BLaER1 treated with 17β-estradiol and CSF1 and Interleukin-3, amounts not matched to agents 10 nM and 100 nM (cell line): Measurements from ENCODE around the gene C10orf71.

Experiments used
- H3K27ac ChIP-seq, 11 experiments: shearing (Covaris generic); formaldehyde crosslinking; 2 replicates each; pipeline ENCODE4 v1.8.1; 2022
- H3K27me3 ChIP-seq, 11 experiments: shearing (Covaris generic); formaldehyde crosslinking; 2 replicates each; pipeline ENCODE4 v1.8.1; 2022
- H3K36me3 ChIP-seq, 11 experiments: shearing (Covaris generic); formaldehyde crosslinking; 2 replicates each; pipeline ENCODE4 v1.8.1; 2022
- H3K4me1 ChIP-seq, 10 experiments: shearing (Covaris generic); formaldehyde crosslinking; 2 replicates each; pipeline ENCODE4 v1.8.1; 2022
- H3K4me2 ChIP-seq, 11 experiments: shearing (Covaris generic); formaldehyde crosslinking; 2 replicates each; pipeline ENCODE4 v1.8.1; 2022
- H3K4me3 ChIP-seq, 10 experiments: shearing (Covaris generic); formaldehyde crosslinking; 2 replicates each; pipeline ENCODE4 v1.8.1; 2022
- H3K9ac ChIP-seq, 11 experiments: shearing (Covaris generic); formaldehyde crosslinking; 2 replicates each; pipeline ENCODE4 v1.8.1; 2022
- H3K9me3 ChIP-seq, 11 experiments: shearing (Covaris generic); formaldehyde crosslinking; replicated peaks in 1 of 11; 2 replicates each; pipeline ENCODE4 v1.8.1; 2022
- H4K20me1 ChIP-seq, 11 experiments: shearing (Covaris generic); formaldehyde crosslinking; 2 replicates each; pipeline ENCODE4 v1.8.1; 2022
- Cebpa-rat ChIP-seq, 11 experiments: shearing (Covaris generic); IDR thresholded peaks; 2 replicates each; pipeline ENCODE4 v1.8.1; 2022

The C10orf71 gene

DNA sequence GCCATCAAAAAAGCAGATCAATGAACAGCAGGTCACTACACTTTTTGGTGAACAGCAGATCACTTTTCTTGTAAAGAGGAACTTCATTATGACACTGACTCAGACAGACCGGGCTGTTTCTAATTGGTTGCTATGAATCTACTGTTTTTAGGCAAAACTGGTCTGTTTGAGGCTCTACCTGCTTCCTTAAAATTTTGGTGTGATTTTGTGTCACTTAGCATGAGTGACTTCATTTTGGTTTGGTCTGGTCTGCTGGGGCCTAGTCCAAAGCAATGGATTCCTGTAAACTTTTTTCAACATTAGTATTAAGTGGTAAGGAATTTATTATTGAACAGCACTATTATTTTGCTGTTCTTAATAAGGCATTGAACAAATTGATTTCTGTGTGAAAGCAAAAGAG lies 41.8 kb upstream of the C10orf71 start:
- peaks cover 0 to 4% (median 0%) of the 10 kb centered on the region in 11 experiments; a peak in 2 of 22 replicates for H3K9me3 ChIP-seq
- H3K27me3 ChIP-seq = no peaks in the 10 kb centered on the region
- H3K9ac ChIP-seq = no peak overlapping the region

DNA sequence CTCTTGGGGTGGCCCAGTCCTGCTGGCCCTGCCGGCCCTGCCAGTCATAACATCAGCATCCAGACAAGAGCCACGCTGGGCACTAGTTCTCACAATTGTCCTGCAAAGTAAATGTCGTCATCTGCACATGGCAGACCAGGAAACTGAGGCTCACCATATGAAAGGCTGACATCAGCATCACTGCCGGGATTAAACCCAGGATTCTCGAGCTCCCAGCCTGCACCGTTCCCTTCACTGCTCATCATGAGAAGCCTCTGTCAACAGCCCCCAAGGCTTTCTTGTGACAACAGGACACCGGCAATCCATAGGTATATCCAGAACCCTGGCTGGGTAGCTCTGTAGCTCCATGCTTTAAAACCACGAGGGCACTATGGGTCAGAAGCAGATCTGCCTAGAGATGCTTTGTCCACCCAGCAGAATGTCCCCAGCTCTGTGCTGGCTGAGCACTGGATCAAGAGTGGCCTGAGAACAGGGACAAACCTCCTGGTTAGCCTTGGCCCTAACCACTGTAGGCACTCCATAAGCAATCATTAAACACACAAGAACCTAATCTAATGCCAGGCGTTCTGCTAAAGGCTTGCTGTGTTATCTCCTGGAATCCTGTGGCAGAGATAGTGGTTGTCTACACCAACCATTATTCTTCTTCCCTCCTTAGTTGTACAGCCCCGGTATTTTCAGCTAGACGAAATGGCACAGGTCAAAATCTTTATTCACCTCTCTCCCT lies 41.2 kb upstream of the C10orf71 start:
- no peak overlapping the region for H3K4me3 ChIP-seq
- H3K27me3 ChIP-seq = no peaks in the 10 kb centered on the region
- no peak overlapping the region for H3K9ac ChIP-seq
- H4K20me1 ChIP-seq = no peaks in the 10 kb centered on the region
- peak overlapping the region in 5 of 11 experiments; percentile 18 to 58 (median 31); a peak in 8 of 22 replicates for H3K27ac ChIP-seq
- TF ChIP-seq Cebpa-rat (IDR thresholded peaks at IDR 0.05) = no peak
- peaks cover 42 to 67% (median 53%) of the 10 kb centered on the region in 10 experiments for H3K4me1 ChIP-seq
- H3K9me3 ChIP-seq = peaks cover 0 to 4% (median 0%) of the 10 kb centered on the region in 11 experiments; a peak in 1 of 22 replicates
- H3K4me2 ChIP-seq = peak overlapping the region in 8 of 11 experiments; percentile 5 to 99 (median 90); a peak in 13 of 22 replicates
- H3K36me3 ChIP-seq = no peaks in the 10 kb centered on the region

More for the DNA sequence above, 41.8 kb upstream of the C10orf71 start:
- Histone ChIP-seq H3K4me1 (peaks cover 49 to 65% (median 59%) of the 10 kb centered on the region in 10 experiments), H3K36me3 (no peaks in the 10 kb centered on the region), H3K4me3 (no peak overlapping the region), H3K27ac (peak overlapping the region in 6 of 11 experiments; percentile 18 to 58 (median 36); a peak in 10 of 22 replicates), H4K20me1 (no peaks in the 10 kb centered on the region), H3K4me2 (peak overlapping the region in 10 of 11 experiments; percentile 85 to 99 (median 92); a peak in 19 of 22 replicates)
- TF ChIP-seq Cebpa-rat (IDR thresholded peaks at IDR 0.05) = no peak

DNA sequence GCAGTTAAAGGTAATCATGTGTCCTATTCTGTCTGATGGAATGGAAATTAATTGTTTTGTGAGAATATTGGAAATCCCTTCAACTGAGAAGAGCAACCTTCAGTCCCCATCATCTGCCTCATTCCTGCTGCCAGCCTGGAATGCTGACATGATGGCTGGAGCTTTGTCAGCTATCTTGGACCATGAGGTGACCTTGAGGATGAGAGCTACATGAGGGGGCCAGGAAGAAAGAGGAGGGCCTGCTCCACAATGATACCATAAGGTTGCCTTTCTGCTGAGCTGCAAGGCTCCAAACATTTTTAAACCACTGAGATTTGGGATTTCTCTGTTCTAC lies 40.7 kb upstream of the C10orf71 start:
- H3K9me3 ChIP-seq = peaks cover 0 to 4% (median 0%) of the 10 kb centered on the region in 11 experiments; a peak in 1 of 22 replicates
- H3K4me3 ChIP-seq = no peak overlapping the region
- H4K20me1 ChIP-seq = no peaks in the 10 kb centered on the region
- H3K27ac ChIP-seq = no peak overlapping the region
- TF ChIP-seq Cebpa-rat (IDR thresholded peaks at IDR 0.05) = no peak
- H3K4me2 ChIP-seq = peak overlapping the region in 2 of 11 experiments; percentile 88 to 92; a peak in 3 of 22 replicates
- H3K9ac ChIP-seq = no peak overlapping the region
- H3K4me1 ChIP-seq = peaks cover 37 to 63% (median 48%) of the 10 kb centered on the region in 10 experiments
- no peaks in the 10 kb centered on the region for H3K36me3 ChIP-seq
- no peaks in the 10 kb centered on the region for H3K27me3 ChIP-seq

DNA sequence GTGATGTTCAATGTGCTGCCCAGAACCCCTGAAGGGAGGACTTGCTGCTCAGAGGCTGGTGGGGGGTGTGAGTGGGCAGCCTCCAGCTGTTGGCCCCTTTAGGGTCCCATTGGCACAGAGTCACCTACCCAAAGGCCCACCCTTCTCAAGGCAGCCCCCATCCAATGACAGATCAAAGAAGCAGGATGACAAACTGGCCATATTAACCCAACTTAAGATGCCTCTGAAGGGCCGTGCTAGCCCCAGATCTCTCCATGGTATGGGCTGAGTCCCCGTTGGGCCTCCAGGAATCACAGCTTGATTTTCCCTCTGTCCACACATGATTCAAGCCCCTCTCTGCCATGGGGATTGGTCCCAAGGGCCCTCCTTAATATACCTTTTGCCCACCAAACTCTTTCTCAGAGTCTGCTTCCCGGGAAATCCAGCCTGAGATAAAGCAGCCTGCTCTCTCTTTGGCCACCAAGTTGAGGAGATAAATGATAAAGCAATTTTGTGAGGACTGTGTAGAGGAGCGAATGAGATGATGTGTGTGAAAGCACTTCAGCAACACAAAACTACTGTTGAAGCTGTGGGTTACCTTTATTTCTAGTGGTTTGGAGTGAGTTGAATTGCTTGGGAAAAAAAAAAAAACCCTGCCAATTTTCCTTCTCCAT lies 38.2 kb upstream of the C10orf71 start:
- no peak overlapping the region for H3K4me3 ChIP-seq
- H4K20me1 ChIP-seq = no peaks in the 10 kb centered on the region
- no peaks in the 10 kb centered on the region for H3K27me3 ChIP-seq
- no peak overlapping the region for H3K27ac ChIP-seq
- H3K4me2 ChIP-seq = no peak overlapping the region
- peaks cover 3 to 17% (median 13%) of the 10 kb centered on the region in 11 experiments; a peak in 21 of 22 replicates for H3K9me3 ChIP-seq
- H3K36me3 ChIP-seq = no peaks in the 10 kb centered on the region
- TF ChIP-seq Cebpa-rat (IDR thresholded peaks at IDR 0.05) = no peak
- peaks cover 13 to 47% (median 25%) of the 10 kb centered on the region in 10 experiments for H3K4me1 ChIP-seq
- no peak overlapping the region for H3K9ac ChIP-seq

DNA sequence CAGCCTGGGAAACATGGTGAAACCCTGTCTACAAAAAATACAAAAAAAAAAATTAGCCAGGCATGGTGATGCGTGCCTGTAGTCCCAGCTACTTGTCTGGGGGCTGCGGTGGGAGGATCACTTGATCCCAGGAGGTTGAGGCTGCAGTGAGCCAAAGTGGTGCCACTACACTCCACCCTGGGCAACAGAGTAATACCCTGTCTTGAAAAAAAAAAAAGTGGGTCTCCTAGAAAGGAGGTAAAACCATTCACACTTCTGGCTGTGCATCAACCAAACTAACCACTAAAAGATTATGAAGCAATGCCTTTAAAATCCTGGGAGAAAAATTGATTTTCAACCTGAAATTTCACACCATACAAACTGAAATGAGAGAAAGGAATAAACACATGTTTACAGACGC lies 35.4 kb upstream of the C10orf71 start:
- Histone ChIP-seq H3K4me2 (peak overlapping the region in 1 of 11 experiments; percentile 11; a peak in 1 of 22 replicates), H3K27me3 (no peaks in the 10 kb centered on the region), H3K4me1 (peaks cover 0 to 21% (median 3%) of the 10 kb centered on the region in 10 experiments; a peak in 7 of 20 replicates), H3K4me3 (no peak overlapping the region), H3K27ac (no peak overlapping the region), H3K9me3 (peaks cover 21 to 41% (median 34%) of the 10 kb centered on the region in 11 experiments; a peak in 20 of 22 replicates), H3K9ac (no peak overlapping the region), H3K36me3 (no peaks in the 10 kb centered on the region), H4K20me1 (no peaks in the 10 kb centered on the region)
- no peak for TF ChIP-seq Cebpa-rat (IDR thresholded peaks at IDR 0.05)

DNA sequence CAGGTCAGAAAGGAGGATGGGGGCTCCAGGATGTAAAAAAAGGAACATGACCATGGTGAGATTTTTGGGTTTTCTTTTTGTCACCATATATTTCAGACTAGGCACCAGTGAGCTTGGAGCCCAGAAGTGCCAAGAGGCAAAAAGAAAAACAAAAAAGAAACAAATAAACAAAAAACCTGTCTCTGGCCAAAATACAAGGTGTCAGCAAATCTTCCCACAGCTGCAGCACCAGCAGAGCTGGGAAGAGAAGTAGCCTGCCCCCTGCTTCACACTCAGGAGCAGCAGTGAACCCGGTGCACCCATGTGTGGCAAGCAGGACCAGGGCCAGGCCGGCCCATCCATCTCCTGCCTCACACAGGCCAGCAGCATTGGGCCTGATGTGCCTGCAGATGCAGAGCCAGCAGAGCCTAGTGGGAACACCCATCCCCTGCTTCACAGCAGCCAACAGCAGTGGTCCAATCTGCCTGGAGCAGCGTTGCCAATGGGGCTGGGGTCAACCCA lies 34.7 kb upstream of the C10orf71 start:
- Histone ChIP-seq H3K9me3 (peaks cover 21 to 42% (median 34%) of the 10 kb centered on the region in 11 experiments; a peak in 20 of 22 replicates), H3K9ac (no peak overlapping the region), H3K27me3 (0 out of 22 replicates have a peak, but pooled peaks cover 0 to under 1% (median 0%) of the 10 kb centered on the region in 11 experiments), H4K20me1 (no peaks in the 10 kb centered on the region), H3K4me3 (no peak overlapping the region), H3K27ac (no peak overlapping the region), H3K36me3 (no peaks in the 10 kb centered on the region), H3K4me2 (peak overlapping the region in 3 of 11 experiments; percentile 11 to 40 (median 15); a peak in 3 of 22 replicates), H3K4me1 (peaks cover 0 to 21% (median 3%) of the 10 kb centered on the region in 10 experiments; a peak in 7 of 20 replicates)
- TF ChIP-seq Cebpa-rat (IDR thresholded peaks at IDR 0.05) = no peak

DNA sequence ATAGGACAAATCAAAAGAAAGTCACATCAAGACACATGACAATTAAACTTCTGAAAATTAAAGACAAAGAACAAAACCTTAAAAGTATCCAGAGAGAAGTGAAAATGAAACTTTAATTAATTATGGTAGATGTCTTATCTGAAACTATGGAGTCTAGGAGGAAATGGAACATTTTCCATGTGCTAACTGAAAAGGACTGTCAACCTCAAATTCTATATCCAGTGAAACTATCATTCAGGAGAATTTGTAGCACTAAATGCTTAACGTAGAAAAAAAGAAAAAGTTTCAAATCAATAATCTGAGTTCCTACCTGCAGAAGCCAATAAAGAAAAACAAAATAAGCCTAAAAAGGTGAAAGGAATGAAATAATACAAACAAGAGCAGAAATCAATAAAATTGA lies 33.1 kb upstream of the C10orf71 start:
- H3K9ac ChIP-seq = no peak overlapping the region
- peaks cover 0 to 22% (median 8%) of the 10 kb centered on the region in 10 experiments; a peak in 14 of 20 replicates for H3K4me1 ChIP-seq
- H3K9me3 ChIP-seq = peaks cover 21 to 42% (median 34%) of the 10 kb centered on the region in 11 experiments; a peak in 20 of 22 replicates
- TF ChIP-seq Cebpa-rat (IDR thresholded peaks at IDR 0.05) = no peak
- no peak overlapping the region for H3K27ac ChIP-seq
- H3K36me3 ChIP-seq = no peaks in the 10 kb centered on the region
- no peaks in the 10 kb centered on the region for H4K20me1 ChIP-seq
- 0 out of 22 replicates have a peak, but pooled peaks cover 0 to 3% (median 0%) of the 10 kb centered on the region in 11 experiments for H3K27me3 ChIP-seq
- H3K4me2 ChIP-seq = no peak overlapping the region
- no peak overlapping the region for H3K4me3 ChIP-seq

DNA sequence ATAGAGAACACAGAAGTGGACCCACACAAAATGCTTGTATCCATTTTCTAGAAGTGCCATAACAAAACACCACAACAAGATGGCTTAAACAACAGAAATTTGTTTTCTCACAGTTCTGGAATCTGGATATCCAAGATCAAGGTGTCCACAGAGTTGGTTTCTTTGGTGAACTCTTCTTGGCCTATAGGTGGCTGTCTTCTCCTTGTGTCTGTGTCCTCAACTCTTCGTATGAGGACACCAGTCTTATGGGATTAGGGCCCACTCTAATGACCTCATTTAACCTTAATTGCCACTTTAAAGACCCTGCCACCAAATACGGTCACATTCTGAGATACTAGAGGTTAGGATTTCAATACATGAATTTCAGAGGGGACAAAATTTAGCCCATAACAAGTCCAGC lies 30.8 kb upstream of the C10orf71 start:
- TF ChIP-seq Cebpa-rat (IDR thresholded peaks at IDR 0.05) = no peak
- no peak overlapping the region for H3K4me2 ChIP-seq
- no peak overlapping the region for H3K4me3 ChIP-seq
- H3K36me3 ChIP-seq = no peaks in the 10 kb centered on the region
- H3K27me3 ChIP-seq = 0 out of 22 replicates have a peak, but pooled peaks cover 0 to 3% (median 0%) of the 10 kb centered on the region in 11 experiments
- H3K4me1 ChIP-seq = peaks cover 22 to 37% (median 28%) of the 10 kb centered on the region in 10 experiments
- no peak overlapping the region for H3K9ac ChIP-seq
- no peak overlapping the region for H3K27ac ChIP-seq
- H4K20me1 ChIP-seq = peaks cover 0 to 11% (median 0%) of the 10 kb centered on the region in 11 experiments; a peak in 3 of 22 replicates
- peaks cover 21 to 42% (median 34%) of the 10 kb centered on the region in 11 experiments; a peak in 20 of 22 replicates for H3K9me3 ChIP-seq
